Measurements from ENCODE around the gene RERE.
A peak's percentile ranks its signal among the peaks of the same experiment; 100 is the strongest.
"Not testable (repeated sequence)": the region's sequence is repeated elsewhere in the genome, so short reads cannot be mapped to it uniquely, and the experiment has no call there.

Gene RERE

GRCh38 chr1:8718850-8719361, 98.5 kb downstream of the RERE start:
- DNase-seq: no peak

- no peak for DNase-seq
These were observed 100.3 kb downstream of the RERE start for GRCh38 chr1:8717148-8717547.

- DNase-seq: no peak
These were observed 101.2 kb downstream of the RERE start for GRCh38 chr1:8716238-8716637.

GRCh38 chr1:8714173-8714572, 103.3 kb downstream of the RERE start:
- no peak for DNase-seq

GRCh38 chr1:8712413-8713231, 104.8 kb downstream of the RERE start:
- peak; percentile 49 for DNase-seq

- DNase-seq: no peak
These were observed 105.5 kb downstream of the RERE start for GRCh38 chr1:8711873-8712412.

GRCh38 chr1:8711151-8711550, 106.3 kb downstream of the RERE start:
- no peak for DNase-seq

GRCh38 chr1:8708259-8708658, 109.2 kb downstream of the RERE start:
- no peak for DNase-seq

- DNase-seq: no peak
These were observed 110.4 kb downstream of the RERE start for GRCh38 chr1:8706995-8707396.

- no peak for DNase-seq
These were observed 111.1 kb downstream of the RERE start for GRCh38 chr1:8706291-8706690.

- DNase-seq: no peak
These were observed 112.5 kb downstream of the RERE start for GRCh38 chr1:8704866-8705506.

GRCh38 chr1:8702850-8703810, 114.3 kb downstream of the RERE start:
- peak; percentile 92 for DNase-seq

- DNase-seq: no peak
These were observed 115.0 kb downstream of the RERE start for GRCh38 chr1:8702472-8702849.

GRCh38 chr1:8701794-8702471, 115.5 kb downstream of the RERE start:
- peak; percentile 58 for DNase-seq

- no peak for DNase-seq
These were observed 117.8 kb downstream of the RERE start for GRCh38 chr1:8699679-8700078.

- DNase-seq: no peak
These were observed 118.4 kb downstream of the RERE start for GRCh38 chr1:8698937-8699447.

GRCh38 chr1:8698012-8698630, 119.3 kb downstream of the RERE start:
- no peak for DNase-seq

GRCh38 chr1:8695442-8695841, 122.0 kb downstream of the RERE start:
- not testable (repeated sequence) for DNase-seq

GRCh38 chr1:8693107-8693506, 124.3 kb downstream of the RERE start:
- DNase-seq: no peak

- DNase-seq: no peak
These were observed 125.8 kb downstream of the RERE start for GRCh38 chr1:8691662-8692061.

GRCh38 chr1:8690253-8690525, 127.3 kb downstream of the RERE start:
- DNase-seq: no peak
